Measurements from ENCODE around the gene ADGRD2. TPM values are rescaled to one million over a fixed set of nuclear protein-coding genes. Genes with fewer than 3 reads are reported as not detected.

The ADGRD2 gene
- total and polyA plus RNA-seq, 2 of the 13 experiments (the other 11 are each of a cell fraction or from before 2014, with no cell fraction given) = not detected

GRCh38 chr9:124511891-124512805 lies 61.9 kb downstream of the ADGRD2 start (continued):
- TF ChIP-seq ZSCAN31 (CRISPR knock-in tag; IDR thresholded peaks at IDR 0.05; ENCODE audit: low read depth) (no peak), ZNF780A (CRISPR knock-in tag; IDR thresholded peaks at IDR 0.05) (no peak), IKZF4 (CRISPR knock-in tag; IDR thresholded peaks at IDR 0.05; ENCODE audit: borderline replicate concordance, low read depth, not compliant biosample characterization) (no peak), BRCA1 (CRISPR knock-in tag; IDR thresholded peaks at IDR 0.05) (no peak), ZNF280D (CRISPR knock-in tag; IDR thresholded peaks at IDR 0.05) (no peak; the same call in none of the 2 replicates), GATAD1 (CRISPR knock-in tag; IDR thresholded peaks at IDR 0.05) (peak; percentile 35; the same call in 1 of the 2 replicates), KDM3A (CRISPR knock-in tag; IDR thresholded peaks at IDR 0.05; ENCODE audit: low read depth) (peak; percentile 76; the same call in 1 of the 2 replicates), HOXA3 (CRISPR knock-in tag; IDR thresholded peaks at IDR 0.05) (peak; percentile 81), ZBTB3 (CRISPR knock-in tag; IDR thresholded peaks at IDR 0.05; ENCODE audit: borderline replicate concordance, low read depth) (peak; percentile 95; the same call in 1 of the 2 replicates), ZNF34 (CRISPR knock-in tag; IDR thresholded peaks at IDR 0.05; ENCODE audit: borderline replicate concordance) (no peak), HDAC6 (IDR thresholded peaks at IDR 0.05; ENCODE audit: low read depth, low read length) (no peak), ZFP41 (CRISPR knock-in tag; IDR thresholded peaks at IDR 0.05; ENCODE audit: borderline replicate concordance) (no peak), AGO1 (IDR thresholded peaks at IDR 0.05; ENCODE audit: low read depth, low read length, poor library complexity, severe bottlenecking) (no peak), ZNF879 (CRISPR knock-in tag; IDR thresholded peaks at IDR 0.05) (no peak), MIER3 (CRISPR knock-in tag; IDR thresholded peaks at IDR 0.05; ENCODE audit: borderline replicate concordance) (no peak), STAT5B (CRISPR knock-in tag; IDR thresholded peaks at IDR 0.05) (no peak), ZNF530 (CRISPR knock-in tag; IDR thresholded peaks at IDR 0.05; ENCODE audit: low read depth) (no peak), ZNF574 (CRISPR knock-in tag; IDR thresholded peaks at IDR 0.05) (peak; percentile 59; the same call in 1 of the 2 replicates), NR3C1 (CRISPR knock-in tag; IDR thresholded peaks at IDR 0.05) (no peak), HDAC1 (CRISPR knock-in tag; IDR thresholded peaks at IDR 0.05) (peak; percentile 78; the same call in 1 of the 2 replicates), ZNF317 (CRISPR knock-in tag; IDR thresholded peaks at IDR 0.05) (no peak), ZNF883 (CRISPR knock-in tag; IDR thresholded peaks at IDR 0.05; ENCODE audit: not compliant biosample characterization) (no peak)

Measured in HepG2 (cell line).